NOMO-1 treated with dmso at 0.1 percent for 144 hours (cell line): ENCODE data around the gene SOCS1.

Experiments used
- DNase-seq: peaks from one replicate; lab custom pipeline; 2025; ENCODE audit not compliant: unreplicated experiment; lab: John Stamatoyannopoulos, UW

SOCS1 gene

GRCh38 chr16:11205754-11206581, 50.0 kb downstream of the SOCS1 start:
- no peak for DNase-seq

GRCh38 chr16:11205065-11205699, 50.8 kb downstream of the SOCS1 start:
- no peak for DNase-seq

DNA sequence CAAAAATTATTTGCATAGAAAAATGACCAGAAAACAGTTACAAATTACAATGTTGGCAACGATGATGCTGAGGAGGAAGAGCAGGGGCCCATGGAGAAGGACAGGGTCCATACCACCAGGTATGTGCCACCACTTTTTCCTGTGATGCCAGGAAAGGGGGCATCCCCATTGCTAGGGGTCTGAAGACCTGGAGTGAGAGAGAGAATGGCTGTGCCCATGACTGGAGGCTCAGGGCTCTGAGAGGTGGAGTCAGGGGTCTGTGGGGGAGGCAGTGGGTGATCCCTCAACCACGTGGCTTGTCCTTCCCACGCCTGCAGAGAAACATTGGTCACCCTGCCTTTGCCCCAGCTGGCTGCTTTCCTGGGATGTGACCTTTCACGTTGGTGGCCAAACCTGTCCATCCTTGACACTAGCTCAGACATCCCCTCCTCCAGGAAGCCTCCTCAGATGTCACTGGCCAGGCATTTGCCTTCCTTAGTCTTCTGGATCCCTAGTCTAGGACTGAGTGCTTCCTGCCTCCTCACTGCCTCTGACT, 51.4 kb downstream of the SOCS1 start:
- no peak for DNase-seq
